ENCODE data around the gene ITPKC.

ITPKC gene

GRCh38 chr19:40702337-40703012 lies 14.4 kb upstream of the ITPKC start:
- no peak; the same call in 1 of the 3 replicates for ATAC-seq
- TF ChIP-seq CSRNP3 (CRISPR knock-in tag; IDR thresholded peaks at IDR 0.05) (no peak), CSDC2 (CRISPR knock-in tag; IDR thresholded peaks at IDR 0.05) (no peak), ZC3H10 (CRISPR knock-in tag; IDR thresholded peaks at IDR 0.05) (no peak), ZFP3 (CRISPR knock-in tag; IDR thresholded peaks at IDR 0.05) (no peak), RARB (CRISPR knock-in tag; IDR thresholded peaks at IDR 0.05) (no peak), ARNTL (CRISPR knock-in tag; IDR thresholded peaks at IDR 0.05; ENCODE audit: borderline replicate concordance, low read depth) (no peak), CREB5 (CRISPR knock-in tag; IDR thresholded peaks at IDR 0.05; ENCODE audit: low read depth) (no peak)

- TF ChIP-seq CSDC2 (CRISPR knock-in tag; IDR thresholded peaks at IDR 0.05) (no peak), OSR1 (CRISPR knock-in tag; IDR thresholded peaks at IDR 0.05) (no peak), SNAI2 (CRISPR knock-in tag; IDR thresholded peaks at IDR 0.05) (no peak), ZNF70 (CRISPR knock-in tag; IDR thresholded peaks at IDR 0.05) (no peak), PATZ1 (CRISPR knock-in tag; IDR thresholded peaks at IDR 0.05; ENCODE audit: borderline replicate concordance) (no peak), CSRNP3 (CRISPR knock-in tag; IDR thresholded peaks at IDR 0.05) (no peak), ZNF8 (CRISPR knock-in tag; IDR thresholded peaks at IDR 0.05) (no peak), TSHZ2 (CRISPR knock-in tag; IDR thresholded peaks at IDR 0.05) (no peak), ZNF565 (CRISPR knock-in tag; conservative IDR thresholded peaks at IDR 0.05; ENCODE audit: low read depth) (no peak), GLIS3 (CRISPR knock-in tag; IDR thresholded peaks at IDR 0.05) (no peak), TOX (CRISPR knock-in tag; IDR thresholded peaks at IDR 0.05; ENCODE audit: borderline replicate concordance) (no peak), TCF4 (CRISPR knock-in tag; IDR thresholded peaks at IDR 0.05; ENCODE audit: borderline replicate concordance) (no peak), POU6F1 (CRISPR knock-in tag; IDR thresholded peaks at IDR 0.05; ENCODE audit: borderline replicate concordance, low read depth) (no peak), PPARA (CRISPR knock-in tag; IDR thresholded peaks at IDR 0.05; ENCODE audit: borderline replicate concordance) (no peak), ZFP30 (CRISPR knock-in tag; IDR thresholded peaks at IDR 0.05) (no peak), CREB5 (CRISPR knock-in tag; IDR thresholded peaks at IDR 0.05; ENCODE audit: low read depth) (no peak), BACH2 (CRISPR knock-in tag; IDR thresholded peaks at IDR 0.05; ENCODE audit: borderline replicate concordance) (no peak), RARB (CRISPR knock-in tag; IDR thresholded peaks at IDR 0.05) (no peak), ZFP3 (CRISPR knock-in tag; IDR thresholded peaks at IDR 0.05) (no peak), ESRRG (CRISPR knock-in tag; IDR thresholded peaks at IDR 0.05) (no peak)
- no peak for ATAC-seq
These were observed 13.7 kb upstream of the ITPKC start for GRCh38 chr19:40703029-40703755.
